Mammary epithelial cell (primary cell): ENCODE measurements around the gene P4HB.

Experiments
- EZH2 ChIP-seq: IDR thresholded peaks from 2 replicates; pipeline ENCODE4 v1.6.1; 2012; ENCODE audit warnings: low read length, inconsistent platforms, borderline replicate concordance
- TF ChIP-seq, protein P1 (sequence below), 2 donors: IDR thresholded peaks in 1 of 2; conservative IDR thresholded peaks in 1 of 2; 2 replicates each; pipeline ENCODE4 v1.5.1; 2011 to 2012; ENCODE audit warnings: inconsistent platforms in 2 of 2, low read length in 2 of 2, mild to moderate bottlenecking in 2 of 2, control low read depth in 1 of 2, low read depth in 1 of 2; ENCODE audit not compliant: insufficient read depth in 1 of 2; ENCODE audit errors: extremely low read depth in 1 of 2

DNA sequence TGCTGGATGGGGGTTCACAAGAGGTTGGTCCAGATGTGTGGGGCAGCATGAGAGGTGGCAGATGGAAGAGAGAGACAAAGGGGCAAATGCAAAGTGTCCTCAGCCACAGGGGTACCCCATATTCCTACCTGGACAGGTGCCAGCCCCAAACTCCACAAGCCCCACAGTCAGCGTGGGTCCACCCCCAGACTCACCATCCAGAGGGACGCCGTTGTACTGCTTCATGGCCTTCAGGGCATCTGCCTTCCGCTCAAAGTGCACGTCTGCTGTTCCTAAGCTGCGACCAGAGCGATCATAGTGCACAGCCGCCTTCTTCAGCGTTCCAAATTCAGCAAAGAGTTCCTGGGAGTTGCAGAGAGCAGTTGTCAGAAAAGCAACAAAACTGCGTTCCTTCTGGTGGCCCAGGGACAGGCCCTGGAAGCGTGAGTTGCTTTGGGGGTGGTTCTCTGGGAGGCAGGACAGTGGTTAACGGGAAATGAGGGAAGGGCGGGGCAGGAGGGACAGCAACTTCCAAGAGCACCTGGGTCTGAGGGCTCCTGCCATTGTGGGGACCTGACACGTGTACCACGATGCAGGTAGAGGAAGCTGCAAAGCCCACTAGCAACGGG is 28.8 kb upstream of the P4HB start:
- TF ChIP-seq, protein P1, sequence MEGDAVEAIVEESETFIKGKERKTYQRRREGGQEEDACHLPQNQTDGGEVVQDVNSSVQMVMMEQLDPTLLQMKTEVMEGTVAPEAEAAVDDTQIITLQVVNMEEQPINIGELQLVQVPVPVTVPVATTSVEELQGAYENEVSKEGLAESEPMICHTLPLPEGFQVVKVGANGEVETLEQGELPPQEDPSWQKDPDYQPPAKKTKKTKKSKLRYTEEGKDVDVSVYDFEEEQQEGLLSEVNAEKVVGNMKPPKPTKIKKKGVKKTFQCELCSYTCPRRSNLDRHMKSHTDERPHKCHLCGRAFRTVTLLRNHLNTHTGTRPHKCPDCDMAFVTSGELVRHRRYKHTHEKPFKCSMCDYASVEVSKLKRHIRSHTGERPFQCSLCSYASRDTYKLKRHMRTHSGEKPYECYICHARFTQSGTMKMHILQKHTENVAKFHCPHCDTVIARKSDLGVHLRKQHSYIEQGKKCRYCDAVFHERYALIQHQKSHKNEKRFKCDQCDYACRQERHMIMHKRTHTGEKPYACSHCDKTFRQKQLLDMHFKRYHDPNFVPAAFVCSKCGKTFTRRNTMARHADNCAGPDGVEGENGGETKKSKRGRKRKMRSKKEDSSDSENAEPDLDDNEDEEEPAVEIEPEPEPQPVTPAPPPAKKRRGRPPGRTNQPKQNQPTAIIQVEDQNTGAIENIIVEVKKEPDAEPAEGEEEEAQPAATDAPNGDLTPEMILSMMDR (conservative IDR thresholded peaks at IDR 0.05 in 1 of 2, IDR thresholded peaks at IDR 0.05 in 1 of 2; ENCODE audit: extremely low read depth in 1 of 2, insufficient read depth in 1 of 2, low read depth in 1 of 2, low read length in 2 of 2) = no peak
- no peak for TF ChIP-seq EZH2
